ENCODE data around the gene WDR18.

GRCh38 chr19:1003283-1003682 lies 19.1 kb downstream of the WDR18 start:
- TF ChIP-seq CTCF (IDR thresholded peaks at IDR 0.05; ENCODE audit: poor library complexity, severe bottlenecking) = no peak
- no peak for TF ChIP-seq EP300 (conservative IDR thresholded peaks at IDR 0.05; ENCODE audit: poor library complexity, severe bottlenecking)
- TF ChIP-seq RAD21 (conservative IDR thresholded peaks at IDR 0.05) = no peak
- TF ChIP-seq POLR2AphosphoS5 (IDR thresholded peaks at IDR 0.05) = no peak
- no peak for TF ChIP-seq SMC3 (conservative IDR thresholded peaks at IDR 0.05; ENCODE audit: poor library complexity)
- no peak for TF ChIP-seq EZH2 (IDR thresholded peaks at IDR 0.05; ENCODE audit: borderline replicate concordance, insufficient read depth, low read length, poor library complexity, severe bottlenecking)
- TF ChIP-seq TAF1 (IDR thresholded peaks at IDR 0.05; ENCODE audit: low read depth) = no peak
- TF ChIP-seq REST (IDR thresholded peaks at IDR 0.05; ENCODE audit: borderline replicate concordance) = no peak
